ENCODE data around the gene CHD2.

GRCh38 chr15:93007994-93008393 is 107.9 kb downstream of the CHD2 start:
- TF ChIP-seq EP300 (IDR thresholded peaks at IDR 0.05), result no peak
- no peak for TF ChIP-seq CTCF (IDR thresholded peaks at IDR 0.05)
- TF ChIP-seq POLR2A (IDR thresholded peaks at IDR 0.05), result no peak
- TF ChIP-seq POLR2AphosphoS5 (IDR thresholded peaks at IDR 0.05), result no peak

Data from upper lobe of left lung (tissue), 4 donors.